LNCAP (cell line): ENCODE data around the gene STX18.

Experiments
- TF ChIP-seq, protein P1 (sequence below): fragments of 450-650 bp; IDR thresholded peaks from 2 replicates; pipeline ENCODE4 v1.5.1; 2017; ENCODE audit warnings: mild to moderate bottlenecking

STX18 gene

DNA sequence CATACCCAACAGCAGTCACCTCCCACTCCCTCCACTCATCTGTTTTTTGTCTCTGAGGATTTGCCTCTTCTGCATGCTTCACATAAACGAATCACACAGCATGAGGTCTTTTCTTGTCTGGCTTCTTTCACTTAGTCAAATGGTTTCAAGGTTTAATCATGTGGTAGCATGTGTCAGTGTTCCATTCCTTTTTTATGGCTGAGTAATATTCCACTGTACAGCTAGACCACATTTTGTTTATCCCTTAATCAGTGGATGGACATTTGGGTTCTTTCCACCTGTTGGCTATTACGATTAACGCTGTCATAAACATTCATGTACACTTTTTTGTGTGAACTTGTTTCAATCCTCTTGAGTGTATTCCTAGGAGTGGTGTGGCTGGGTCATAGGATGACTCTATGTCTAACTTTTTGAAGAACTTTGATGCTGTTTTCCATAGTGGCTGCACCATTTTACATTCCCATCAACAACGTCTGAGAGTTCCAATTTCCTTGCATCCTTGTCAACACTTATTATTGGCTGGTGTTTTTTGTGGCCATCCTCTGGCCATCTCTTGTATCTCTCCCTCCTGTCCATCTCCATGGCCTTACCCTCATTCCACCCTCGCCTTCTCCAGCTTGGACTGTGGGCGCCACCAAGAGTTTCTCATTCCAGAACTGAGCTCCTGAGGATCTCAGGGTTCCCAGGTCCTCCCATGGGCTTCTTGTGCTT, 167.3 kb downstream of the STX18 start:
- TF ChIP-seq, protein P1, sequence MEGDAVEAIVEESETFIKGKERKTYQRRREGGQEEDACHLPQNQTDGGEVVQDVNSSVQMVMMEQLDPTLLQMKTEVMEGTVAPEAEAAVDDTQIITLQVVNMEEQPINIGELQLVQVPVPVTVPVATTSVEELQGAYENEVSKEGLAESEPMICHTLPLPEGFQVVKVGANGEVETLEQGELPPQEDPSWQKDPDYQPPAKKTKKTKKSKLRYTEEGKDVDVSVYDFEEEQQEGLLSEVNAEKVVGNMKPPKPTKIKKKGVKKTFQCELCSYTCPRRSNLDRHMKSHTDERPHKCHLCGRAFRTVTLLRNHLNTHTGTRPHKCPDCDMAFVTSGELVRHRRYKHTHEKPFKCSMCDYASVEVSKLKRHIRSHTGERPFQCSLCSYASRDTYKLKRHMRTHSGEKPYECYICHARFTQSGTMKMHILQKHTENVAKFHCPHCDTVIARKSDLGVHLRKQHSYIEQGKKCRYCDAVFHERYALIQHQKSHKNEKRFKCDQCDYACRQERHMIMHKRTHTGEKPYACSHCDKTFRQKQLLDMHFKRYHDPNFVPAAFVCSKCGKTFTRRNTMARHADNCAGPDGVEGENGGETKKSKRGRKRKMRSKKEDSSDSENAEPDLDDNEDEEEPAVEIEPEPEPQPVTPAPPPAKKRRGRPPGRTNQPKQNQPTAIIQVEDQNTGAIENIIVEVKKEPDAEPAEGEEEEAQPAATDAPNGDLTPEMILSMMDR, result no peak
